ENCODE measurements around the gene DSE. TPM values are rescaled to one million over a fixed set of nuclear protein-coding genes. Genes with fewer than 3 reads are reported as not detected.

The DSE gene
- total RNA-seq, 1 experiment from 2014 or later: 43.3 TPM

GRCh38 chr6:116366740-116367275 is 3.9 kb upstream of the DSE start:
- Histone ChIP-seq H2AFZ (no peak overlapping the region), H3K27me3 (ENCODE audit: insufficient read depth, low read depth) (no peaks in the 10 kb centered on the region), H3K27ac (no peak overlapping the region), H3K36me3 (ENCODE audit: low read depth) (no peaks in the 10 kb centered on the region), H4K20me1 (ENCODE audit: insufficient read depth) (no peaks in the 10 kb centered on the region), H3K9me3 (ENCODE audit: insufficient read depth, low read depth) (no peaks in the 10 kb centered on the region), H3K79me2 (ENCODE audit: low read depth) (no peaks in the 10 kb centered on the region; the same call in 1 of the 2 replicates), H3F3A (ENCODE audit: insufficient read depth, low read depth) (peaks cover 2% of the 10 kb centered on the region; the same call in 1 of the 2 replicates), H3K4me2 (no peak overlapping the region), H3K9me2 (ENCODE audit: insufficient read depth) (no peaks in the 10 kb centered on the region), H3K4me1 (replicated peaks; ENCODE audit: insufficient read depth) (peaks cover 11% of the 10 kb centered on the region; the same call in 1 of the 2 replicates), H3K4me3 (no peak overlapping the region)
- no peak for DNase-seq
- no TSS peak for BruUV-seq (replicated peaks)
- intact Hi-C loops (cut with micrococcal nuclease; ENCODE audit: unreplicated experiment): no loop called here
- TF ChIP-seq EZH2 (IDR thresholded peaks at IDR 0.05; ENCODE audit: low read depth): no peak
- TF ChIP-seq CTCF (conservative IDR thresholded peaks at IDR 0.05): no peak
- POLR2A ChIA-PET (ENCODE audit: unreplicated experiment): no interaction called here
- CTCF ChIA-PET: no interaction called here

- peak overlapping the region; percentile 79 for H3K4me2 ChIP-seq
Observed at GRCh38 chr6:116369540-116369939, 1.2 kb upstream of the DSE start.

More at GRCh38 chr6:116369540-116369939, 1.2 kb upstream of the DSE start:
- peaks cover 4% of the 10 kb centered on the region; the same call in 1 of the 2 replicates for H3F3A ChIP-seq (ENCODE audit: insufficient read depth, low read depth)
- no peak overlapping the region for H3K27ac ChIP-seq
- ChIA-PET POLR2A (ENCODE audit: unreplicated experiment) (no interaction called here), CTCF (no interaction called here)
- H3K36me3 ChIP-seq (ENCODE audit: low read depth): no peaks in the 10 kb centered on the region
- peak overlapping the region; percentile 90; the same call in 1 of the 2 replicates for H2AFZ ChIP-seq
- H3K79me2 ChIP-seq (ENCODE audit: low read depth): peaks cover 23% of the 10 kb centered on the region
- no peaks in the 10 kb centered on the region for H3K27me3 ChIP-seq (ENCODE audit: insufficient read depth, low read depth)
- intact Hi-C loops (cut with micrococcal nuclease; ENCODE audit: unreplicated experiment): no loop called here
- peaks cover 17% of the 10 kb centered on the region for H3K4me1 ChIP-seq (replicated peaks; ENCODE audit: insufficient read depth)
- H3K9me3 ChIP-seq (ENCODE audit: insufficient read depth, low read depth): no peaks in the 10 kb centered on the region
- no peaks in the 10 kb centered on the region for H4K20me1 ChIP-seq (ENCODE audit: insufficient read depth)
- TF ChIP-seq CTCF (conservative IDR thresholded peaks at IDR 0.05) (no peak), EZH2 (IDR thresholded peaks at IDR 0.05; ENCODE audit: low read depth) (no peak)
- no peaks in the 10 kb centered on the region for H3K9me2 ChIP-seq (ENCODE audit: insufficient read depth)
- no TSS peak for BruUV-seq (replicated peaks)
- H3K4me3 ChIP-seq: peak overlapping the region; percentile 74; the same call in 1 of the 2 replicates
- DNase-seq: no peak

All from PC-9 (cell line).